ENCODE data around the gene DIPK1B.

DNA sequence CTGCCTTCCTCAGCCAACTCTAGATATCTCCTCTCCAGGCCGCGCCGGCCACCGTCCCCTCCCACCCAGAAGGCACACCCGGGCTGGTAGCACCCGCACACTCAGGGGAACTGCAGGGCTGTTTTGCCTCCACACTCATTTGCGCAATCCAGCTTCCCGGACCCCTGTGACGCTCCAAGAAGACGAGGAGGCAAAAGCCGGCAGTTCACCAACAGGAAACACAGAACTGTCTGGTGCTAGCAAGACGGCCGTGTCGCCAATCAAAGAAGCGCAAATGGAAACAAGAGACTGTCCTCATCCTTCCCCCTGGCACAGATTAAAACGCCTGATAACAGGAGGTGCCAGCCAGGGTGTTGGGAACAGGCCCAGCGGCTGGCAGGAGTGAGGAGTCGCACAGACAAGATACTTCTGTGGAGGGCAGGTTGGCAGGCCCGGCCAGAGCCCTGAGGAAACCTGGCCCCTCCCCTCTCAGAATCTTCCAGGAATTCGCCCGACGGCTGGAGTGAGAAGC lies 32.9 kb upstream of the DIPK1B start:
- no peak for TF ChIP-seq CTCF (IDR thresholded peaks at IDR 0.05; ENCODE audit: poor library complexity, severe bottlenecking)
- no peak for TF ChIP-seq RAD21 (conservative IDR thresholded peaks at IDR 0.05)
- TF ChIP-seq POLR2AphosphoS5 (IDR thresholded peaks at IDR 0.05), result no peak

All from neural cell (in vitro differentiated cells).